K562 (cell line): ENCODE results near the gene SOST. TPM values are rescaled to one million over a fixed set of nuclear protein-coding genes. Genes with fewer than 3 reads are reported as not detected.
A peak's percentile ranks its signal among the peaks of the same experiment; 100 is the strongest.

Source experiments
- ATAC-seq: fragments of 200-7000 bp; cut with Tn5 transposase; 3 replicates; pipeline ENCODE4 v1.9.1; 2020; ENCODE audit warnings: moderate library complexity
- BruUV-seq: library from RNA; stranded (reverse); fragments of 400-500 nt; replicated peaks from 2 replicates; lab custom pipeline; 2021; lab: Mats Ljungman, UMichigan
- CTCF ChIA-PET: fragments of 300-600 bp; formaldehyde crosslinking; extraction: SDS; loops from one replicate; lab custom pipeline; 2021; ENCODE audit warnings: low intra/inter-chr PET ratio; lab: Yijun Ruan, JAX
- POLR2A ChIA-PET: fragments of 300-600, 350-650 bp; sonication (Branson Sonifier 250); formaldehyde crosslinking; extraction: SDS; loops from one replicate; lab custom pipeline; 2021; ENCODE audit warnings: antibody characterized with exemption, inconsistent platforms; lab: Yijun Ruan, JAX
- DNase-seq, 4 experiments: peaks; one replicate each; pipeline versions ENCODE4 v3.0.0 to v3.0.0-alpha.2; 2011 to 2018; ENCODE audit warnings: low spot score in 3 of 4, mixed read lengths in 3 of 4; ENCODE audit errors: extremely low read depth in 1 of 4
- FAIRE-seq: peaks from 2 replicates; lab custom pipeline; 2011; peaks lifted over from hg19 to GRCh38; lab: Jason Lieb, UNC
- H2AFZ ChIP-seq: 2 replicates; pipeline ENCODE4 v1.6.0; 2011; ENCODE audit warnings: low read depth, low read length, control low read depth, inconsistent platforms
- H3K27ac ChIP-seq: fragments of 200-600 bp; 3 replicates; pipeline ENCODE4 v1.8.0; 2011; ENCODE audit warnings: low read depth, mild to moderate bottlenecking, control low read depth, inconsistent platforms, low read length, moderate library complexity, mixed read lengths; ENCODE audit errors: extremely low read depth
- H3K27me3 ChIP-seq, 2 experiments: fragments of 300-600 bp in 1 of 2; 2 replicates in 1 of 2; 3 replicates in 1 of 2; pipeline versions ENCODE4 v1.6.0 to v1.8.0; 2011; ENCODE audit warnings: inconsistent platforms in 2 of 2, low read length in 2 of 2, mild to moderate bottlenecking in 1 of 2, mixed read lengths in 1 of 2, moderate library complexity in 1 of 2; ENCODE audit not compliant: control insufficient read depth in 2 of 2, insufficient read depth in 2 of 2
- H3K36me3 ChIP-seq: fragments of 300-600 bp; 3 replicates; pipeline ENCODE4 v1.8.0; 2011; ENCODE audit warnings: mild to moderate bottlenecking, low read length, inconsistent platforms; ENCODE audit not compliant: control insufficient read depth, insufficient read depth
- H3K4me1 ChIP-seq, 2 experiments: fragments of 200-600 bp in 1 of 2; replicated peaks in 1 of 2; 2 replicates in 1 of 2; 3 replicates in 1 of 2; pipeline versions ENCODE4 v1.5.1 to v1.8.0; 2011; ENCODE audit warnings: inconsistent platforms in 2 of 2, low read length in 2 of 2, mild to moderate bottlenecking in 1 of 2, mixed read lengths in 1 of 2, moderate library complexity in 1 of 2; ENCODE audit not compliant: control insufficient read depth in 2 of 2, insufficient read depth in 2 of 2
- H3K4me2 ChIP-seq: 2 replicates; pipeline ENCODE4 v1.6.1; 2011; ENCODE audit warnings: low read length, control low read depth, inconsistent platforms, mixed read lengths; ENCODE audit not compliant: insufficient read depth
- H3K4me3 ChIP-seq: fragments of 200-600 bp; sonication (generic), shearing (Covaris generic); 2 replicates; pipeline ENCODE4 v1.5.1; 2016; ENCODE audit warnings: control low read depth, inconsistent platforms
- H3K79me2 ChIP-seq: fragments of 200-600 bp; 3 replicates; pipeline ENCODE4 v1.8.0; 2011; ENCODE audit warnings: low read length, inconsistent platforms; ENCODE audit not compliant: control insufficient read depth, insufficient read depth
- H3K9ac ChIP-seq, 2 experiments: 2 replicates each; pipeline versions ENCODE4 v1.6.0 to v1.6.1; 2011; ENCODE audit warnings: low read depth in 2 of 2, low read length in 2 of 2, control low read depth in 1 of 2, inconsistent platforms in 1 of 2, mild to moderate bottlenecking in 1 of 2, mixed read lengths in 1 of 2; ENCODE audit not compliant: insufficient read depth in 1 of 2
- H3K9me1 ChIP-seq: one replicate; pipeline ENCODE4 v1.6.0; 2011; ENCODE audit warnings: inconsistent platforms, mild to moderate bottlenecking, low read length, moderate library complexity; ENCODE audit not compliant: control insufficient read depth, insufficient read depth
- H3K9me3 ChIP-seq: replicated peaks from 2 replicates; pipeline ENCODE4 v1.5.1; 2011; ENCODE audit warnings: low read depth, low read length, inconsistent platforms; ENCODE audit not compliant: control insufficient read depth, insufficient read depth
- H4K20me1 ChIP-seq: replicated peaks from 2 replicates; pipeline ENCODE4 v1.6.1; 2011; ENCODE audit warnings: low read length, inconsistent platforms, mixed read lengths; ENCODE audit not compliant: control insufficient read depth, insufficient read depth
- ATF7 ChIP-seq: fragments of 450-650 bp; IDR thresholded peaks from 2 replicates; pipeline ENCODE4 v1.7.1; 2014; ENCODE audit warnings: mild to moderate bottlenecking, moderate library complexity
- C11orf30 ChIP-seq: fragments of 450-650 bp; IDR thresholded peaks from 2 replicates; pipeline ENCODE4 v1.6.1; 2016; ENCODE audit warnings: low read depth, mild to moderate bottlenecking
- CBFA2T2 ChIP-seq: fragments of 450-650 bp; conservative IDR thresholded peaks from 2 replicates; pipeline ENCODE4 v1.6.1; 2017; ENCODE audit warnings: mild to moderate bottlenecking
- JUNB ChIP-seq: fragments of 450-650 bp; formaldehyde crosslinking; conservative IDR thresholded peaks from 2 replicates; pipeline ENCODE4 v1.4.0; 2020; ENCODE audit warnings: mild to moderate bottlenecking
- MAFF ChIP-seq: IDR thresholded peaks from 2 replicates; pipeline ENCODE4 v1.6.1; 2012; ENCODE audit warnings: low read length, improper control_type of control experiment
- MAFG ChIP-seq: fragments of 450-650 bp; conservative IDR thresholded peaks from 2 replicates; pipeline ENCODE4 v1.6.1; 2016; ENCODE audit warnings: missing genetic modification characterization, missing compliant biosample characterization
- MAFK ChIP-seq: IDR thresholded peaks from 2 replicates; pipeline ENCODE4 v1.6.1; 2011; ENCODE audit warnings: low read length, improper control_type of control experiment
- ZNF316 ChIP-seq: fragments of 450-650 bp; IDR thresholded peaks from 2 replicates; pipeline ENCODE4 v1.6.1; 2016
- WGBS: fragments of 100-300 bp; shearing (Covaris generic); methylation state at CpG from one replicate; pipeline ENCODE4 v1.1.6; 2016; ENCODE audit warnings: low coverage, mixed read lengths; ENCODE audit not compliant: insufficient coverage; ENCODE audit errors: missing lambda C conversion rate; 5-methylcytosine and 5-hydroxymethylcytosine counted together
- in situ Hi-C: fragments of 300-500 bp; cut with MboI; formaldehyde crosslinking; loops from 4 replicates; pipeline ENCODE4 v1.15.0; 2018; ENCODE audit warnings: inconsistent platforms, mixed read lengths
- intact Hi-C: fragments of 100-400 bp; cut with micrococcal nuclease; formaldehyde crosslinking; loops from 2 replicates; pipeline ENCODE4 v1.14.2; 2022
- polyA plus RNA-seq, 8 experiments: library from polyadenylated mRNA; depleted of rRNA in 4 of 8; stranded (reverse) in 5 of 8; unstranded in 3 of 8; fragments of >200 nt; fragmentation: Nextera tagmentation in 2 of 8; fragmentation: Illumina TruSeq in 1 of 8; extraction: Ambion mirVana in 2 of 8; extraction: Trizol in 1 of 8; gene quantifications; 2 replicates each; pipeline versions ENCODE4 v1.2.1 to v1.2.3, GENCODE V29; 2011 to 2014; ENCODE audit warnings: inconsistent platforms in 1 of 8, missing spikeins in 1 of 8
- total RNA-seq, 7 experiments: library from RNA; depleted of rRNA in 6 of 7; stranded (reverse); fragments of >200 nt in 6 of 7; fragmentation: Illumina TruSeq in 2 of 7; extraction: Trizol in 2 of 7; gene quantifications; 2 replicates each; pipeline versions ENCODE4 v1.2.1 to v1.2.3, GENCODE V29; 2011 to 2021; ENCODE audit warnings: low replicate concordance in 1 of 7
- TF ChIP-seq, protein P1 (sequence below): sonication (generic); formaldehyde crosslinking; IDR thresholded peaks from 2 replicates; pipeline ENCODE4 v1.8.0; 2022; ENCODE audit warnings: missing genetic modification reagents, mild to moderate bottlenecking, moderate library complexity, borderline replicate concordance

SOST gene
- total and polyA plus RNA-seq, 9 of the 15 experiments (the other 6 are each of a cell fraction or from before 2014, with no cell fraction given) = not detected

DNA sequence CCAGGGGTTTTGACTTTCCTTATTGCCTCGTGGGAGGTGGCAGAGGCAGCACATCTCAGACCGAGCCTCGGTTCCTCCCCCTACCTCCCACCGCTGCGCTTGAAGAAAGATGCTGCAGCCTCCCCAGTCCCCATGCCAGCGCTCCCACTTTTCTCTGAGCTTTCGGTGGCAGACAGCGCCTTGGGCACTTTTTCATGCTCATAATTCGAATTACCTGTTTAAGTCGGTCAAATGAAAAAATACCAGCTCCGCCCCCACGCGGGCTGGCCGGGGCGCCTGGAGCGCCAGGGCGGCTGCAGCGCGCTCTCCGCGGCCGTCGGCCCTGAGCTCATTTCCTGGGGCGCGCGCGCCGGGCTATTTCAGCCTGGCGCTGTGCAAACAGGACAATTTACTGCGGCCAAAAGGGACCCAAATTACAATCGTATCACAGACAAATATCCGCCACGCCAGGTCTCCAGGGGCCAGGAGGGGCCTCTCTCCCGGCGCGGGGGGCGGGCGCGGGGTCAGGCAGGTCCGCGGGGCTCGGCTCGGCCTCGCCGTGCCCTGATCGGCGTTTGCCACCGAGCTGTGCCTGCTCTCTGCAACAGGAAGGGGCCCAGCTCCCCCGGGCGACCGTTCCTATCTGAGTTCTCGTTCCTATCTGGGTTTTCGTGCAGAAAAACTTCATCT lies 45.0 kb downstream of the SOST start (continued):
- TF ChIP-seq, protein P1, sequence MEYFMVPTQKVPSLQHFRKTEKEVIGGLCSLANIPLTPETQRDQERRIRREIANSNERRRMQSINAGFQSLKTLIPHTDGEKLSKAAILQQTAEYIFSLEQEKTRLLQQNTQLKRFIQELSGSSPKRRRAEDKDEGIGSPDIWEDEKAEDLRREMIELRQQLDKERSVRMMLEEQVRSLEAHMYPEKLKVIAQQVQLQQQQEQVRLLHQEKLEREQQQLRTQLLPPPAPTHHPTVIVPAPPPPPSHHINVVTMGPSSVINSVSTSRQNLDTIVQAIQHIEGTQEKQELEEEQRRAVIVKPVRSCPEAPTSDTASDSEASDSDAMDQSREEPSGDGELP = no peak
- no peak for TF ChIP-seq ATF7
- no peak for TF ChIP-seq CBFA2T2

DNA sequence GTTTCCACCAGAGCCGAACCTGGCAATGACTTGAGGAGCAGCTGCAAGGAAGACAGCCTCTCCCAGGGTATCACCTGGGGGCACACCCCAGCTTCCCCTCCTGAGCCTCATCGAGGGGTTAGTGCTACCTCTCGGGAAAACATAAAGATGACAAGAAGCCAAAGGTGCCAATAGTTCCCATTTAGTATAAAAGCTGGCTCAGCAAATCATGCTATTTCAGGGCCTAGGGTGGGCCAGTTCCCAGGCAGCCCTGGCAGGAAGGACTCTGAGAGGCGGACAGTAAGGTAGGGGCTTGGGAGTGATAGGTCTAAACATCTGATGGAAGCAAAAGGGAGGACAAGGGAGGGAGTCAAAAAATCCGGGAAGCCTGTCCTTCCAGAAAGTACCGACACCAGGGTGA lies 46.2 kb downstream of the SOST start:
- TF ChIP-seq MAFG (tag) (peak; percentile 54), ZNF316 (peak; percentile 69), MAFK (peak; percentile 45; the same call in 1 of the 2 replicates), MAFF (peak; percentile 55), JUNB (CRISPR knock-in tag) (no peak), C11orf30 (peak; percentile 65; the same call in 1 of the 2 replicates)
- H3K4me2 ChIP-seq = no peak overlapping the region
- H2AFZ ChIP-seq = no peak overlapping the region
- FAIRE-seq (no peak), DNase-seq (no peak), ATAC-seq (no peak)
- in situ Hi-C loops (no loop called here), intact Hi-C loops (no loop called here)
- BruUV-seq = no TSS peak
- no peaks in the 10 kb centered on the region for H3K9me1 ChIP-seq
- POLR2A ChIA-PET = no interaction called here
- H4K20me1 ChIP-seq = no peaks in the 10 kb centered on the region
- CTCF ChIA-PET = no interaction called here
- 0% methylated on average over 5 of the region's 6 CpGs for WGBS
- H3K36me3 ChIP-seq = no peaks in the 10 kb centered on the region
- no peak overlapping the region for H3K9ac ChIP-seq
- no peak overlapping the region for H3K27ac ChIP-seq
- peaks cover 29 to 74% of the 10 kb centered on the region in 2 experiments; a peak in 4 of 5 replicates for H3K27me3 ChIP-seq
- H3K4me3 ChIP-seq = no peak overlapping the region
- no peaks in the 10 kb centered on the region for H3K79me2 ChIP-seq
- peaks cover 0 to 6% of the 10 kb centered on the region in 2 experiments; a peak in 2 of 5 replicates for H3K4me1 ChIP-seq
- no peaks in the 10 kb centered on the region for H3K9me3 ChIP-seq
